ENCODE data around the gene RAB32.
"Not testable (repeated sequence)": the region's sequence is repeated elsewhere in the genome, so short reads cannot be mapped to it uniquely, and the experiment has no call there.

RAB32 gene

DNA sequence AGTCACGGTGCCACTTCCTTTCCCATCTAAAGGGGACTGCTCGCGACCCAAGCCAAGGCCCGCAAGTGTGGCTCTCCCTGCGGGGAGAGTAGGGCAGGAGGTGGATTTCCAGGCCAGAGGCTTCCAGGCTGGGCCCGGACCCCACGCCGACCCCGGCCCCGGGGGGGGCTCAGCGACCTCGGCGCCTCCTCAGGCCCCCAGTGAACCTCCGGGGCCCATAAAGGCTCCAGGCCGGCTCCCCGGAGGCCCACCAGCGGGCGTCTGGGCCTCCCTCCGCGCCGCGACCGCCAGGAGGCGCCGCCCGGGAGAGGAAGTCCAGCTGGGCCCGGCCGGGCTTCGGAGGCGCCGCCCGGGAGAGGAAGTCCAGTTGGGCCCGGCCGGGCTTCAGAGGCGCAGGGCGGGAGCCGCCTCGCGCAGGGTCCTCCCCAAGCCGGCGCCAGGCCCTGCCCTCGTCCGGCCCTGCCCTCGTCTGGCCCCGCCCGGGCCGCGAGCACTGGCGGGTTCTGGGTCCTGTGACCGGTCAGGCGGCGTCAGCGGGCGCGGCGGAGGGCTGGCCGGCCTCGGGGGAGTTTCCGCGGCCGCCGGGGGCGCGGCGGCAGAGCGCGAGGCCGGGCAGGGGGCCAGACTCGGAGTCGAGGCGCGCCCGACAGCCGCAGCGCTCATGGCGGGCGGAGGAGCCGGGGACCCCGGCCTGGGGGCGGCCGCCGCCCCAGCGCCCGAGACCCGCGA is at the start of gene RAB32:
Gene RAB32 (plus strand): TSS at position 623 of the 729 bp plus-strand sequence. CDS start 39 bp downstream, at position 662.
- no peak for FAIRE-seq

DNA sequence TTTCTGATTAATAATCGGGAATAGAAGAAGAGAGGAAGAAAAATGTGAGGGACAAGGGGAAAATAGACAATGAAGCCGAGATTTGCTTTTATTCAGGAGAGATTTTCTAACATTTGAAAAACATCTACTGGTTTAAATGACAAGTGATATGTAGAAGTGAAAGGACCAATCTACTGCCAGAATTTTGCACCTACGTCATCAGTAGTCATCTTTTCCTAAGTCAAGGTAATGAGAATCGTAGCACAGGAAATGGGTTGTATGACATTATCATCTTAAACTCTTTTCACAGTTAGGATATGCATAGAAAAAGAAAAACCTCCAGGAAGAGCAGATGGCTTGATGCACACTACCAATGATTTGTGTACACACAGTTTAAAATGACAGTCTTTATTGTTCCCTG is 45.3 kb upstream of the RAB32 start:
- FAIRE-seq: no peak

DNA sequence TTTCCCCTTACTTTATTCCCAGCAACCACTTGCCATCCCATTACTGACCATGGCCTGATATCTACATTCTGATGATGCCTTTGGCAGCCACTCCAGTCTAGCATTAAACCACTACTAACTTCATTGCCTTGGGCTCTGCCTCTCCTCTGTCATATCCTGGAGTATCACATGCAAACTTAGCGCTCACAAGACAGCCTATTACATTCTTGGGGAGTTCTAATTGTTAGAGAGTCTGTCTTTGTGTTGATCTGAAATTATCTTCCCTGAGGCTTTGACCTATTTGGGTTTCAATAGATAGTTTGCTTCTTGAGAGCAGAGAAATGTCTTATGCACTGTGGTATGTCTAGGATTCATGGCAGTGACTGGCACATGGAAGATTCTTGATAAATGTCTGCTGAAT is 40.5 kb upstream of the RAB32 start:
- no peak for FAIRE-seq

DNA sequence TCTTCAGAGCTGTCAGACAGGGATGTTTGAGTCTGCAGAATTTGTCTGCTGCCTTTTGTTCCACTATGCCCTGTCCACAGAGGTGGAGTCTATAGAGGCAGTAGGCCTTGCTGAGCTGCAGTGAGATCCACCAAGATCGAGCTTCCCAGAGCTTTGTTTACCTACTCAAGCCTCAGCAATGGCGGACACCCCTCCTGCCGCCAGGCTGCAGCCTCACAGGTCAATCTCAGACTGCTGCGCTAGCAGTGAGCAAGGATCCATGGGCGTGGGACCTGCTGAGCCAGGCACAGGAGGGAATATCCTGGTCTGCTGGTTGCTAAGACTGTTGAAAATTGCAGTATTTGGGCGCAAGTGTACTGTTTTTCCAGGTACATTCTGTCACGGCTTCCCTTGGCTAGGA is 28.4 kb upstream of the RAB32 start:
- no peak for FAIRE-seq

DNA sequence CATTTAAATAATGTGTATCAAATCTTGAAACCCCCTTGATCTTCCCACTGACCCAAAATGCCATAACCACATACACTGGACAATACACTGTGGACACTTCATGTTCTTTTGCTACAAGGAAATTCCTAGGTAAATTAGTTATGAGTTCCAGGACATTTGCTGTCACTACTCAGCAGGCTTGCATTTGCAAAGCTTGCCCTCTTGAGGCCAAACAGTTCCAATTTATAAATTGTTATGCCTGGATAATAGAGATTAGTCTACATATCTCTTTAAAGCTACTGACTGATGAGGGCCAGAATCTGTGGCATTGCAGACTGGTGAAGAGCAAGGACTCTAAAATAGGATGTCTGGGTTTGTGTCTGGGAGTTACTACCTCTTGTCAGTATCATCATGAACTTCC is 17.4 kb upstream of the RAB32 start:
- no peak for FAIRE-seq

DNA sequence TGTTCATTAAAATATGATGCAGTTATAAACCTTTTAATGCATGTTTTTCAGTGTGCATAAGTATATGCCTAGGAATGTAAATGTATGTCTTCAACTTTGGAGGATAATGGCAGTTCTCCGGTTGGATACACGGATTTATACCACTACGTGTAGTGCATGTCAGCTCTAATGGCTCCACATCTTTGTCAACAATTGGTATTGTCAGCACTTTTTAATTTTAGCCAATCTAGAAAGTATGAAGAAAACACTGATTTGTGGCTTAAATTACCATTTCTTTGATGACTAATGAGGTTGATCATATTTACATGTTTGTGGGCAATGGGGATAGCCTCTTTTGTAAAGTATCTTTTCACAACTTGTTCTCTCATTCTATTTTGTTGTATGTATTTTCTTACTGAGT is 10.9 kb upstream of the RAB32 start:
- no peak for FAIRE-seq

DNA sequence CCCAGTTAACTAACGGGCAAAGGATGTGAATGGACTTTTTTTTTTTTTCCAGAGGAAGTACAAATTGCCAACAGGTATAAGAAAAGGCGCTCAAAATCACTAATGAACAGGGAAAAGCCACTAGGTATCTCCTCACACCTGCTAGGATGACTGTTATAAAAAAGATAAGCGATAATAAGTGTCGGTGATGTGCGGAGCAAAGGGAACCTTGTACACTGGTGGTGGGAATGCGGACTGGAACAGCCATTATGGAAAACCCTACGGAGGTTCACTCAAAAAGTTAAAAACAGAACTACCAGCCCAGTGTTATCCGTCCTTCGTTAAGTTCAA is 787 bp upstream of the RAB32 start:
- no peak for FAIRE-seq

DNA sequence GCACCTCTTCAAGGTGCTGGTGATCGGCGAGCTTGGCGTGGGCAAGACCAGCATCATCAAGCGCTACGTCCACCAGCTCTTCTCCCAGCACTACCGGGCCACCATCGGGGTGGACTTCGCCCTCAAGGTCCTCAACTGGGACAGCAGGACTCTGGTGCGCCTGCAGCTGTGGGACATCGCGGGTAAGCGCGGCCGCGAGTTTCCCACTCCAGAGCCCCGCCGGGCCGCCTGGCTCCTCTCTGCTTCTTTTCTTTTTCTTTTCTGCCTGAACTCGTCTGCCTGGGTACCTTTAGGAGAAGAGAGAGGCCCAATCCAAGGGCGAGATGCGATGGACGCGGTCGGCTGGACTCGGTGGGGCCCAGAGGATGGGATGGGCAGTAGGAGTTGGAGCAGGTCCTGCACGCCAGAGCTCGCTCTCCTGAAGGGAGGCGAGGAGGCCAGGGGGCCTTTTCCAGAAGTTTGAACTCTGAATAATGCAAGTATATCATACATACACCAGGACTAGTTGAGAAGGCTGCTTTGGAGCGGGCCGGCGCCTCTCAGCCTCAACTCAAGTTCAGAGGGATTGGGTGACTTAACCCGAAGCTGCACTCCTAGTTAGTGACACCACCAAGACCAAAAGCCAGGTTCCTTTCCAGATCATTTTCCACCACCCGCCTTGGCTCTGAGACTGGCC is 445 bp downstream of the RAB32 start:
- no peak for FAIRE-seq

DNA sequence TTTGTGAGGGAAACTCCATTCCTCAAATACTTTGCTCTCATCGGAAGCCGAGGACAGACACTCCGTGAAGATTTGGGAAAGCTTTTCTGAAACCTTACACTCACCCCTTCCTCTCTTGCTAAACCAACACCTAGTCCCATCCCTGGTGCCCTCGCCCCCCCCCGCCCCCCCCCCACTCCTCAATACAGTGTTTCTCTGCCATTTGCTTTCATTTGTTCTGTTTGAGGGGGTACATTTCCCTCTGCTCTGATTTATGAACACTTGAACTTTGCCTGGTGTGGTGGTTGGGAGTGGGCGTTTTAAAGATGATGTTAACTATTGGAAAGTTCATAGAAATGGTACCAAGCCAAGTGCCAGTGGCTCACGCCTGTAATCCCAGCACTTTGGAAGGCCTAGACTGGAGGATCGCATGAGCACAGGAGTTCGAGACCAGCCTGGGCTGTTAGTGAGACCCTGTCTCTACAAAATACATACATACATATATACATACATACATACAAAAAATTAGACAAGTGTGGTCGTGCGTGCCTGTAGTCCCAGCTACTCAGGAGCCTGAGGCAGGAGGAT is 1.1 kb downstream of the RAB32 start:
- no peak for FAIRE-seq

DNA sequence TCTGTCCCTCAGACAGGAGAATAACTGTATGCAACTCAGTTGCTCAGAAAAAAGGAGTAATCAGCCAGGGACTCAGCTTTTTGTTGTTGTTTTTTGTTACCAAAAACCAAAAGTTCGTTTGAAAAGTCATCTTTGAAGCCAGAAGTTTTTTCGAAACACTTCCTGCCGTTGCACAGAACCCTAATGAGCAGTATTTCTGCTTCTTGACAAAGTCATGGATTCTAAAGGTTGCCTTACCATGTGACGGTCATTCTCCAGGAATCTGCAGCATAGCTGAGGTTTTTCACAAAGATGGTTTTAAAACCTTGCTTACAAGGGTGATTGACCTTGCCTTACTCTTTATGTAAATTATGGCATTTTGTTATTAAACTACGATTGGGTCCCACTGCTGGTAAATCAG is 1.9 kb downstream of the RAB32 start:
- FAIRE-seq: no peak

DNA sequence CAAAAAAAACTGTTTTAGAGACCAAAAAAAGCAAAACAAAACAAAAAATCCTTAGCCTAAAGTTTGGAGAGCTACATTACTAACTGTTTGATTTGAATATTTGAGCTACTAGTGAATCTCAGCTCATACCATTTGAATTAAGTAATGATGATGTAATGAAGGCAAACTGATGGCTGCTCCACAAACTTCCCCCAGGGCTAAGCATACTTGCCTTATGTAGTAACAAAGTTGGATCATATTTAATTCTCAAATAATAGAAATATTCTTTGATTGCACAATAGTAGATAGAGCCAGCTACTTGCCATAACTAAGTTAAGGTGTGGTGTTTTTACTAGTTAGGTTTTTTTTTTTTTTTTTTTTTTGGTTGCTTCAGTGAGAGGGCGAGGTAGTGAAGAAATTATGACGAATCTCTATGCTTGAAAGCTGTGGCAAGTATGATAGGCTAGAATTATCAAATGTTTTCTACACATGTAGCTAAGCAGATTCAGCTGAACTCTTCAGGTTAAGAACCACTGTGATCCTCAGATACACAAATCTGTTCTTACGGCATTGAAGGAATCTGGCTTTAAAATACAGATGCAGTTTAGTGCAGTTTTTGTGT is 2.9 kb downstream of the RAB32 start:
- FAIRE-seq: no peak

DNA sequence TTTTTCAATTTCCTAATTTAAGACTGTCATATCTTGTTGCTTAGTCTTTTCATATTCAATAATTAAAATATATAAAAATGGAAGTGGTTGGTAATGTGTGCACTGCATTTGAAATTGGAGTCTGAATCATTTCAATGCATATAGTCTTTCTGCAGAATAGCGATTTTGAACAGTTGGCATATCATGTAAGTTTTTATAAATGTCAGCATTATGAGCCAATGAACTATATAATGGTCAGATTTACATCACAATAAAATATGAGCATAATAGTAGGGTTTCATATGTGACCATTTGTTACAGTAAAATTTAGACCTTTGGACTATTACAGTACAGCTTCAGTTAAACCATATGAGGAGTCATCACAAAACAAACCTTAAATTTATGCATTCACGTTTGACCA is 4.3 kb downstream of the RAB32 start:
- no peak for FAIRE-seq

DNA sequence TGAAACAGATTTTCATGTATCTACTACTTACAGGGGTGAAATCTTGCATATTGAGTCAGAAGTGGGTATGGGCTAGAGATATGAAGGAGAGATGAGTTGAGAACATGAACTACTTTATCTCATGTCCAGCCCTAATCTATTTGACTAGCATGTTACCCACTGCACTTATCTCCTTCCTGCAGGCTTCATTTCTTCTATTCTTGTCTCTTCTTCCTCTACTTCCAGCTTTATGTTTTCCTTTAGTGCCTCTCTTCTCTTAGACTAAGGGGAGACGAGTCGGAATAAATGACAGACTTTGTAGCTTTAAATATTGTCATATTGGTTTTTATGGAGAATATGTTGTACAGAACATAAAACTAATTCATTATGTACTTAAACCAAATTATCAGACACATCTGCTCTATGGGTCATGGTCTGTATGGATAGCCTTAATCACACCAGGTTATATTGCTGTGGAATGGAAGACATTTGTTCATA is 5.3 kb downstream of the RAB32 start:
- no peak for FAIRE-seq

DNA sequence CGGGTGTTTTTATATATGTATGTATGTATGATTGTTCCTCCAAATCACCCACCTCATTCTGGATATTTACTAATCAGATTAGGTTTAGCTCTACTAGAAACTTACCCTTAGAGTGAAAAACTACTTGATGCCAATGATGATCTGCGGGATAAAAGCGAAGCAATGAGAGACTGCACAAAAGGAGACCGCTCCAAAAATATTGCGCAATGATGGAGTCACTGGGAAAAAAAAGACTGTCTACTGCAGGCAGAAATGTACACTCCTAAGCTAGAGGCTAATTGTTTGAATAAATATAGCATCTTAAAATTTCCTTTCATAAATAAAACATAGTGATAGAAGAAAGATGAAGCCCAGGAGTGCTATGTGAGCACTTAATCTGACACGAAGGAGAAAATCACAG is 7.3 kb downstream of the RAB32 start:
- FAIRE-seq: no peak

DNA sequence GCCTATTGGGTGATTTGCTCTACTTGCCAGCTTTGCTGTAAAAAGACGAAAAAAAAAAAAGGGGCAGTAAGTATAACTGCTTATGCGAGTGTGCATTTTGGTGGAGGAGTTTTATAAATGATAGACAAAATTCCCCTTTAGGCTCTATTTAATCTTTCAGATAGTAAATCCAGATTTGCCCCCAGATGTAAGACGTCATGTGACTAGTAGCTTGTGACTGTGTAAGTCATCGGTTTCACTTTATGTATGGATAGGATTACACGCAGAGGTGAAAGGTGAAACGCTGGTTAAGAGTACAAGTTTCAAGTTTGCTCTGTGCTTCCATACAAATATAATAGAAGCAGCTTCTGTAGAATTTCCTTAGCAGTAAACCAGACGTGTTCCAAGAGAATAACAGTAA is 7.9 kb downstream of the RAB32 start:
- no peak for FAIRE-seq

DNA sequence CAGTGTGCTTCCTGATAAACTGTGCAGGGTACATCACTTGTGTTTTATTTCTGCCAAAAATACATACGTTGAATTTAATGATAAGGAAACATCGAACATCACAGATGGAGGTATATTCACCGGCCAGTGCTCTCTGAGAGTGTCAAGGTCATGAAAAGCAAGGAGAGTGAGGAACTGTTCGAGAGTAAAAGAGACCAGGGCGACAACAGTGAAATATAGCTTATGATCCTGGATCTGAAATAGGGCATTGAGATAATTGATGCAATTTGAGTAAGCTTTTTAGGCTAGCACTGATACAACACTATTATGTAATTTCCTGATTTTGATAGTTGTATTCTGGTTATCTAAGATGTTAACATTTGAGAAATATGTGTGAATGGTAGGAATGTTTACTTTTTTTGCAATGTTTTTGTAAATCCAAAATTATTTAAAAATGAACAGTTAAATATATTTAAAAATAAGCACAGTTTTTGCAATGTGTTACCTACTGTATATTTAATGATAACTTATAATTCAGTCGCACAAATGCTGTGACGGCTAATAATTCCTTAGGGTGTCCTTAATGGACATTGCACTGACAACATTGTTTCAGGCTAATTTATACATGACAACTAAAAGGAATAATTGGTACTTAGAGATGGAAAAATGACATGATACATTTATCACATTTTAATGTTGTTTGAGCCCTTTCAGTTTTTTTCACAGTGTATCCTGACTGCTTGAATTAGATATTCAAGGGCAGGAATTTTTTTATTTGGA is 9.9 kb downstream of the RAB32 start:
- no peak for FAIRE-seq

DNA sequence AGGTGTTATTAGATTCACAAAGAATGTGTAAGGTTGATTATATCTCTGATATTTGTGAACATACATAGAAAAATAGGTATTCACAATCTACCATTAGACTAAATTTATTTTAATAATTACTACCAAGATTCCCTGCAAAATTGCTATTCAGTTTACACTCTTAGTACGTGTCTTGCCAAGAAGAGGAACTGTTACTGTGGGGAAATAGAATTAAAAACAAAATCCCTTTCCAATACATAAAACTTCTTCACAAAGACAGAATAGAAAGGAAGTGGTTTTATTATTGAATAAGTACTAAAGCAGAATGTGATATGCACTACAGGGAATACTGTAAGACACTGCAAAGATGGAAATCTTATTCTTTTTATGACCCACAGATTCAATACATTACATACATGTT is 17.0 kb downstream of the RAB32 start:
- FAIRE-seq: no peak

DNA sequence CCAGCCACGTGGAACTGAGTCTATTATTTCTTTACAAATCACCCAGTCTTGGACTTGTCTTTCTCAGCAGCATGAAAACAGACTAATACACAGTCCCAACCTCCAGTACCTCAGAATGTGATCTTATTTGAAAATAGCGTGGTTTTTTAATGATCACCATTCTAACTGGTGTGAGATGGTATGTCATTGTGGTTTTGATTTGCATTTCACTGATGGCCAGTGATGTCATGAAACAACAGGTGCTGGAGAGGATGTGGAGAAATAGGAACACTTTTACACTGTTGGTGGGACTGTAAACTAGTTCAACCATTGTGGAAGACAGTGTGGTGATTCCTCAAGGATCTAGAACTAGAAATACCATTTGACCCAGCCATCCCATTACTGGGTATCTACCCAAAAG is 23.0 kb downstream of the RAB32 start:
- not testable (repeated sequence) for FAIRE-seq

DNA sequence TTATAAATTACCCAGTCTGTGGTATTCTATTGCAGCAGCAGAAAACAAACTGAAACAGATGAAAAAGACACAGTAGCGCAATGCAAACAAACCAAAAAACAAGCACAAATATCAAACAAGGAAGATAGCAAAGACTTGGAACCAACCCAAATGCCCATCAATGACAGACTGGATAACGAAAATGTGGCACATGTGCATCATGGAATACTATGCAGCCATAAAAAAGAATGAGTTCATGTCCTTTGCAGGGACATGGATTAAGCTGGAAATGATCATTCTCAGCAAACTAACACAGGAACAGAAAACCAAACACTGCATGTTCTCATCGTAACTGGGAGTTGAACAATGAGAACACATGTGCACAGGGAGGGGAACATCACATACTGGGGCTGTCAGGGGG is 25.0 kb downstream of the RAB32 start:
- not testable (repeated sequence) for FAIRE-seq

DNA sequence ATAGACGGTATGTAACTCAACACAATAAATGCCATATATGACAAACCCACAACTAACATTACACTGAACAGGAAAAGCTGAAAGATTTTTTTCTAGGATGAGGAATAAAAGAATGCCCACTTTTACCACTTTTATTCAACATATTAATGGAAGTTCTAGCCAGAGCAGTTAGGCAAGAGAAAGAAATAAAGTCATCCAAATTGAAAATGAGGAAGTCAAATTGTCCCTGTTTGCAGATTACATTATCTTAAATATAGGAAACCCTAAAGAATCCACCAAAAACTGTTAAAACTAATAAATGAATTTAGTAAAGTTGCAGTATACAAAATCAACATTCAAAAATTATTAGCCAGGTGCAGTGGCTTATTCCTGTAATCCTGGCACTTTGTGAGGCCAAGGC is 30.6 kb downstream of the RAB32 start:
- FAIRE-seq: no peak

DNA sequence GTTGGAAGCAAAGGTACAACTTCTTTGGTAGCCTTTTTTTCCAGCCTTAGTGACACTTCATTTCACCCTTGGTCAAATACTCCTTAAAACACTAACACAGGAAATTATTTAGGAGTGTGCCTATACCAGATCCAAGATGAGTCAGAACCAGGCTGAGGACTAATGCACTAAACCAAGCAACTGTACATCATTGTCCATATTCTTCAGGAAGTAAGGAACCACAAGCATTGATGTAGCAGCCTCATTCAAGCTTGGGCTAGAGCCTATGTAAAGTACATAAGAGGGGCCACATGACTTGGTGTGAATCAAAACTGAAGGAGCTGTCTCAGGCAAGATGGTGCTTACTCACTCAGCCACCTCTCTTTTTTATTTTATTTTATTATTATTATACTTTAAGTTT is 34.4 kb downstream of the RAB32 start:
- no peak for FAIRE-seq

DNA sequence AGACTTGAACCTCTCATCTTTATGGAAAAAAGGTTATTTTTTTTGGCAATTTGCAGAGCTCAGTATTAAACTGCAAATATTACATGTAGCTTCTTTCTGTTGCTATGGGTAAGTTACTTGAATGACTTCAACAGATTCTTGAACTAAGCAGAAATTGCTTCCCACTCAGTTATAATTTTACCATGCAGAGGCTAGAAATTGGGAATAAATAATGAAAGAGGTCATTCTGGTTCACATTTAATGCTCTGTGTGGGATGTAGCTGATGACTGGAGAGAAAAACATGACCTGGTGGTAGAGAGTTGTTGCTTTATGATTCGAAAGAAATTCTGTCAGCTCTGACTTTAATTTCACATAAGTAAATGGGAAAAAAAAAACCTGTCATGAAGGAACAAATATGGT is 38.3 kb downstream of the RAB32 start:
- FAIRE-seq: no peak

DNA sequence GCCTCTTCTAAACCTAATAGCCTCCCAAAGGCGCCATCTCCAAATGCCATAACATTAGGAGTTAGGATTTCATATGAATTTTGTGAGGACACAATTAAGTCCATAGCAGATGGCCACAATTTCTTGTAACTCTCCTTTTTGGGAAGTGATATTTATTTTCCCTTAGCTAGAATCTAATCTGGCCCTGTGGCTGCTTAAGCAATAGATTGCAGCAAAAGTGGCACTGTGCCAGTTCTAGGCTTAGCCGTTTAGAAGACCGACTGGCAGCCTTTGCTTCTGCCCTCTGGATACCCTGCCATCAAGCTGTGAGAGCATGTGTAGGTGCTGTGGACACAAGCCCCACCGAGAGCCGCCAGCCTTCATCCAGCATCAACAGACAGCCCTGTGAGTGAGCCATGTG is 39.2 kb downstream of the RAB32 start:
- FAIRE-seq: no peak

Measured in A204.1 (cell line).